ENCODE data around the gene ITPR1.
"Not testable (repeated sequence)": the region's sequence is repeated elsewhere in the genome, so short reads cannot be mapped to it uniquely, and the experiment has no call there.

ITPR1 gene

GRCh38 chr3:4596612-4597011, 103.5 kb downstream of the ITPR1 start:
- Histone ChIP-seq H3K4me3 (ENCODE audit: low read length, poor library complexity, severe bottlenecking) (no peak overlapping the region), H3K4me2 (ENCODE audit: low read depth, low read length, poor library complexity, severe bottlenecking) (no peak overlapping the region), H3K79me2 (ENCODE audit: insufficient read depth, low read length) (peaks cover 73% of the 10 kb centered on the region), H2AFZ (ENCODE audit: low read length) (no peak overlapping the region), H4K20me1 (ENCODE audit: insufficient read depth, low read length, poor library complexity, severe bottlenecking) (peaks cover 10% of the 10 kb centered on the region), H3K9me3 (ENCODE audit: insufficient read depth, low read depth, low read length) (no peaks in the 10 kb centered on the region), H3K4me1 (ENCODE audit: insufficient read depth, low read length, poor library complexity, severe bottlenecking) (peaks cover 6% of the 10 kb centered on the region), H3K9me2 (replicated peaks; ENCODE audit: low read depth, low read length) (no peaks in the 10 kb centered on the region), H3F3A (ENCODE audit: low read depth) (no peaks in the 10 kb centered on the region), H3K9ac (ENCODE audit: low read depth, low read length, poor library complexity, severe bottlenecking) (no peak overlapping the region), H3K36me3 (ENCODE audit: insufficient read depth, low read length) (no peaks in the 10 kb centered on the region), H3K27me3 (ENCODE audit: insufficient read depth, low read length, poor library complexity, severe bottlenecking) (no peaks in the 10 kb centered on the region)
- TF ChIP-seq EZH2phosphoT487 (IDR thresholded peaks at IDR 0.05; ENCODE audit: borderline replicate concordance): no peak
- TF ChIP-seq, protein P1, sequence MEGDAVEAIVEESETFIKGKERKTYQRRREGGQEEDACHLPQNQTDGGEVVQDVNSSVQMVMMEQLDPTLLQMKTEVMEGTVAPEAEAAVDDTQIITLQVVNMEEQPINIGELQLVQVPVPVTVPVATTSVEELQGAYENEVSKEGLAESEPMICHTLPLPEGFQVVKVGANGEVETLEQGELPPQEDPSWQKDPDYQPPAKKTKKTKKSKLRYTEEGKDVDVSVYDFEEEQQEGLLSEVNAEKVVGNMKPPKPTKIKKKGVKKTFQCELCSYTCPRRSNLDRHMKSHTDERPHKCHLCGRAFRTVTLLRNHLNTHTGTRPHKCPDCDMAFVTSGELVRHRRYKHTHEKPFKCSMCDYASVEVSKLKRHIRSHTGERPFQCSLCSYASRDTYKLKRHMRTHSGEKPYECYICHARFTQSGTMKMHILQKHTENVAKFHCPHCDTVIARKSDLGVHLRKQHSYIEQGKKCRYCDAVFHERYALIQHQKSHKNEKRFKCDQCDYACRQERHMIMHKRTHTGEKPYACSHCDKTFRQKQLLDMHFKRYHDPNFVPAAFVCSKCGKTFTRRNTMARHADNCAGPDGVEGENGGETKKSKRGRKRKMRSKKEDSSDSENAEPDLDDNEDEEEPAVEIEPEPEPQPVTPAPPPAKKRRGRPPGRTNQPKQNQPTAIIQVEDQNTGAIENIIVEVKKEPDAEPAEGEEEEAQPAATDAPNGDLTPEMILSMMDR (conservative IDR thresholded peaks at IDR 0.05; ENCODE audit: low read length): no peak

- Histone ChIP-seq H3K79me2 (ENCODE audit: insufficient read depth, low read length) (peaks cover 74% of the 10 kb centered on the region), H4K20me1 (ENCODE audit: insufficient read depth, low read length, poor library complexity, severe bottlenecking) (peaks cover 10% of the 10 kb centered on the region), H3F3A (ENCODE audit: low read depth) (no peaks in the 10 kb centered on the region), H3K4me2 (ENCODE audit: low read depth, low read length, poor library complexity, severe bottlenecking) (no peak overlapping the region), H3K36me3 (ENCODE audit: insufficient read depth, low read length) (no peaks in the 10 kb centered on the region), H3K4me3 (ENCODE audit: low read length, poor library complexity, severe bottlenecking) (no peak overlapping the region), H3K27me3 (ENCODE audit: insufficient read depth, low read length, poor library complexity, severe bottlenecking) (no peaks in the 10 kb centered on the region), H3K4me1 (ENCODE audit: insufficient read depth, low read length, poor library complexity, severe bottlenecking) (peaks cover 6% of the 10 kb centered on the region), H3K9me2 (replicated peaks; ENCODE audit: low read depth, low read length) (no peaks in the 10 kb centered on the region), H3K9me3 (ENCODE audit: insufficient read depth, low read depth, low read length) (no peaks in the 10 kb centered on the region), H2AFZ (ENCODE audit: low read length) (no peak overlapping the region), H3K9ac (ENCODE audit: low read depth, low read length, poor library complexity, severe bottlenecking) (no peak overlapping the region)
- TF ChIP-seq, protein P1 (conservative IDR thresholded peaks at IDR 0.05; ENCODE audit: low read length): no peak
- TF ChIP-seq EZH2phosphoT487 (IDR thresholded peaks at IDR 0.05; ENCODE audit: borderline replicate concordance): no peak
Observed at GRCh38 chr3:4597208-4597985, 104.2 kb downstream of the ITPR1 start.

- not testable (repeated sequence) for H3K27me3 ChIP-seq (ENCODE audit: insufficient read depth, low read length, poor library complexity, severe bottlenecking); H3F3A ChIP-seq (ENCODE audit: low read depth); H3K4me1 ChIP-seq (ENCODE audit: insufficient read depth, low read length, poor library complexity, severe bottlenecking); H3K9me2 ChIP-seq (replicated peaks; ENCODE audit: low read depth, low read length); H3K36me3 ChIP-seq (ENCODE audit: insufficient read depth, low read length); H3K9me3 ChIP-seq (ENCODE audit: insufficient read depth, low read depth, low read length); H3K9ac ChIP-seq (ENCODE audit: low read depth, low read length, poor library complexity, severe bottlenecking); H2AFZ ChIP-seq (ENCODE audit: low read length); H3K4me3 ChIP-seq (ENCODE audit: low read length, poor library complexity, severe bottlenecking); H3K4me2 ChIP-seq (ENCODE audit: low read depth, low read length, poor library complexity, severe bottlenecking)
- Histone ChIP-seq H3K79me2 (ENCODE audit: insufficient read depth, low read length) (peaks cover 69% of the 10 kb centered on the region), H4K20me1 (ENCODE audit: insufficient read depth, low read length, poor library complexity, severe bottlenecking) (peaks cover 10% of the 10 kb centered on the region)
Observed at GRCh38 chr3:4598232-4598631, 105.1 kb downstream of the ITPR1 start.

DNA sequence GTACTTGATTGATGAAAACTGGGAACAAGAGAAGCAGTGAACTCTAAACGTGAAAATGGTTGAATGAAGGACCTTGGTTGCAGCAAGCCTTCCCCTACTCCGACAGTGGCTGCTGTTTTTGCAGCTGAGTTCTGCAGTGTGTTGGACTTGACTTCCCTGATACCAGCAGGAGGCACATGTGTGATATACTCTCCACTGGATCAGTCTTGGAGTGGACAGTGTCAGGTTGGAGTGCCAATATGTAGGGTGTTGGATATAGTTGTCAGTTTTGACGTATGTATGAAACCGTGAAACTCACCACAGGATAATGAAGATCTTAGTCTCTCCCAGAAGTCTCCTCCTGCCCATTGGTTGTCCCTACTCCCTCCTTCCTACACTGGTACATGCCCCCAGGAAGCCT, 106.5 kb downstream of the ITPR1 start:
- H3K27me3 ChIP-seq (ENCODE audit: insufficient read depth, low read length, poor library complexity, severe bottlenecking): no peaks in the 10 kb centered on the region

More for the DNA sequence above, 106.5 kb downstream of the ITPR1 start:
- Histone ChIP-seq H3F3A (ENCODE audit: low read depth) (no peaks in the 10 kb centered on the region), H2AFZ (ENCODE audit: low read length) (no peak overlapping the region), H3K4me3 (ENCODE audit: low read length, poor library complexity, severe bottlenecking) (no peak overlapping the region), H3K4me1 (ENCODE audit: insufficient read depth, low read length, poor library complexity, severe bottlenecking) (no peaks in the 10 kb centered on the region), H3K79me2 (ENCODE audit: insufficient read depth, low read length) (peaks cover 66% of the 10 kb centered on the region), H4K20me1 (ENCODE audit: insufficient read depth, low read length, poor library complexity, severe bottlenecking) (peaks cover 14% of the 10 kb centered on the region), H3K9me3 (ENCODE audit: insufficient read depth, low read depth, low read length) (no peaks in the 10 kb centered on the region), H3K36me3 (ENCODE audit: insufficient read depth, low read length) (no peaks in the 10 kb centered on the region), H3K4me2 (ENCODE audit: low read depth, low read length, poor library complexity, severe bottlenecking) (no peak overlapping the region), H3K9me2 (replicated peaks; ENCODE audit: low read depth, low read length) (no peaks in the 10 kb centered on the region), H3K9ac (ENCODE audit: low read depth, low read length, poor library complexity, severe bottlenecking) (no peak overlapping the region)
- no peak for TF ChIP-seq EZH2phosphoT487 (IDR thresholded peaks at IDR 0.05; ENCODE audit: borderline replicate concordance)
- TF ChIP-seq, protein P1 (conservative IDR thresholded peaks at IDR 0.05; ENCODE audit: low read length): no peak

Data from Loucy (cell line).